Osteoblast (primary cell): ENCODE data around the gene RAD51B. TPM values are rescaled to one million over a fixed set of nuclear protein-coding genes. Genes with fewer than 3 reads are reported as not detected.

ENCODE experiments used
- DNase-seq: peaks from one replicate; pipeline ENCODE4 v3.0.0; 2011; ENCODE audit warnings: low spot score, mixed read lengths; ENCODE audit not compliant: insufficient read length; ENCODE audit errors: missing footprints
- H2AFZ ChIP-seq: 2 replicates; pipeline ENCODE4 v1.6.0; 2011; ENCODE audit warnings: mild to moderate bottlenecking, low read length
- H3K27ac ChIP-seq: 2 replicates; pipeline ENCODE4 v1.5.1; 2011; ENCODE audit warnings: mild to moderate bottlenecking, low read depth, low read length, moderate library complexity
- H3K27me3 ChIP-seq: 2 replicates; pipeline ENCODE4 v1.6.0; 2012; ENCODE audit warnings: mild to moderate bottlenecking, control low read depth, inconsistent platforms, low read length, moderate library complexity; ENCODE audit not compliant: insufficient read depth
- H3K36me3 ChIP-seq: 2 replicates; pipeline ENCODE4 v1.5.1; 2011; ENCODE audit warnings: mild to moderate bottlenecking, low read length, control low read depth, moderate library complexity; ENCODE audit not compliant: insufficient read depth
- H3K4me1 ChIP-seq: 2 replicates; pipeline ENCODE4 v1.5.1; 2011; ENCODE audit warnings: mild to moderate bottlenecking, low read length, control low read depth, moderate library complexity; ENCODE audit not compliant: insufficient read depth
- H3K4me2 ChIP-seq: 2 replicates; pipeline ENCODE4 v1.6.0; 2011; ENCODE audit warnings: mild to moderate bottlenecking, low read length; ENCODE audit not compliant: insufficient read depth
- H3K4me3 ChIP-seq: fragments of 200-600 bp; sonication (generic); 3 replicates; pipeline ENCODE4 v1.5.1; 2012; ENCODE audit warnings: mild to moderate bottlenecking, low read length, inconsistent platforms; ENCODE audit not compliant: insufficient read depth
- H3K79me2 ChIP-seq: 2 replicates; pipeline ENCODE4 v1.6.0; 2012; ENCODE audit warnings: mild to moderate bottlenecking, low read length, control low read depth, inconsistent platforms; ENCODE audit not compliant: insufficient read depth
- H3K9me3 ChIP-seq: 2 replicates; pipeline ENCODE4 v1.5.1; 2011; ENCODE audit warnings: low read depth, low read length, control low read depth
- H4K20me1 ChIP-seq: 2 replicates; pipeline ENCODE4 v1.6.0; 2012; ENCODE audit warnings: mild to moderate bottlenecking, low read length, control low read depth; ENCODE audit not compliant: insufficient read depth
- CTCF ChIP-seq: IDR thresholded peaks from 2 replicates; pipeline ENCODE4 v1.5.1; 2011; ENCODE audit warnings: mild to moderate bottlenecking, low read depth, low read length, moderate library complexity; ENCODE audit errors: extremely low read depth
- total RNA-seq: library from RNA; depleted of rRNA; stranded (reverse); fragments of >200 nt; gene quantifications from 2 replicates; pipeline ENCODE4 v1.2.3, GENCODE V29; 2012

RAD51B gene
- total RNA-seq, 1 donor = 13.8 TPM

DNA sequence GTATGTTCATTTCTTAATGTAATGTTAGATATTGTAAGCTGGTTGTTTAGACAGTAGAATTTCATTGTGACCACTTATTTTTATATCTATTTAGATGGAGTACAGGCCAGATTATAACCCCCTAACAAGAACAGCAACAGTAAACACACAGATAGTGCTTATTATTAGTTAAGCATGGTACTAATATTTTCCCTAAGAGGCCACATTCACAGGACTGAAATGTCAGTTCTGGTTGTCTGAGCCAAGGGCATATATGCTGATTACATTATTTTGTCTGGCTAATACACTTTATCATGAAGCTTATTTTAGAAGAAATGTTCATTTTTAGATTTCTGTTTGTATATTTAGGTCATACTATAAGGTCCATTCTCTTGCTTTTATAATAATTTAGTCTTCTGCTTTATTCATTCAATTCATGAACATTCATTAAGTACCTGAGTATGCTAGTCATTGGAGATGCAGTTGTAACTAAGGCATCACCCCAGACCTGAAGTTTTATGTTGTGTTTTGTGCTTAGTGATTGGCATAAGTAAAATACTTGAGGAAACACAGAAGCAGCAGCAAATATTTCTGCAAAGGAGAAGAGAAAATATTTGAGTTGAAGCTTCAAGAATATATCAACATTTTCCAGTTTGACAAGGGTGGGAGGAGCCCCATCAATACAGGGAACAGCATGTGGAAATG is 413.7 kb downstream of the RAD51B start:
- no peaks in the 10 kb centered on the region for H3K27me3 ChIP-seq
- H3K27ac ChIP-seq = peak overlapping the region; percentile 94
- no peak overlapping the region for H2AFZ ChIP-seq
- no peaks in the 10 kb centered on the region for H3K36me3 ChIP-seq
- no peaks in the 10 kb centered on the region for H4K20me1 ChIP-seq
- H3K9me3 ChIP-seq = no peaks in the 10 kb centered on the region
- H3K4me3 ChIP-seq = no peak overlapping the region
- H3K4me2 ChIP-seq = peak overlapping the region; percentile 21
- peaks cover 35% of the 10 kb centered on the region for H3K4me1 ChIP-seq
- no peak for TF ChIP-seq CTCF
- no peak for DNase-seq
- H3K79me2 ChIP-seq = no peaks in the 10 kb centered on the region

- H4K20me1 ChIP-seq = no peaks in the 10 kb centered on the region
- no peaks in the 10 kb centered on the region for H3K9me3 ChIP-seq
- H3K27me3 ChIP-seq = no peaks in the 10 kb centered on the region
- no peak for DNase-seq
- H2AFZ ChIP-seq = no peak overlapping the region
- no peak overlapping the region for H3K27ac ChIP-seq
- H3K4me2 ChIP-seq = no peak overlapping the region
- no peaks in the 10 kb centered on the region for H3K79me2 ChIP-seq
- H3K36me3 ChIP-seq = no peaks in the 10 kb centered on the region
- peaks cover 35% of the 10 kb centered on the region for H3K4me1 ChIP-seq
- no peak overlapping the region for H3K4me3 ChIP-seq
- TF ChIP-seq CTCF = no peak
These were observed 414.7 kb downstream of the RAD51B start for GRCh38 chr14:68234101-68234905.

GRCh38 chr14:68235011-68235410 is 415.4 kb downstream of the RAD51B start:
- H3K4me2 ChIP-seq = no peak overlapping the region
- H3K79me2 ChIP-seq = no peaks in the 10 kb centered on the region
- no peak for DNase-seq
- no peaks in the 10 kb centered on the region for H3K27me3 ChIP-seq
- H3K27ac ChIP-seq = no peak overlapping the region
- H3K9me3 ChIP-seq = no peaks in the 10 kb centered on the region
- peaks cover 35% of the 10 kb centered on the region for H3K4me1 ChIP-seq
- H2AFZ ChIP-seq = no peak overlapping the region
- TF ChIP-seq CTCF = no peak
- no peaks in the 10 kb centered on the region for H4K20me1 ChIP-seq
- H3K36me3 ChIP-seq = no peaks in the 10 kb centered on the region
- H3K4me3 ChIP-seq = no peak overlapping the region
